HG02885 (cell line): ENCODE data around the gene NACC2.

Experiments
- ATAC-seq: cut with Tn5 transposase; IDR thresholded peaks from one replicate; pipeline ENCODE4 v1.9.1; 2021; ENCODE audit warnings: mild to moderate bottlenecking; ENCODE audit not compliant: unreplicated experiment, poor library complexity

The NACC2 gene

DNA sequence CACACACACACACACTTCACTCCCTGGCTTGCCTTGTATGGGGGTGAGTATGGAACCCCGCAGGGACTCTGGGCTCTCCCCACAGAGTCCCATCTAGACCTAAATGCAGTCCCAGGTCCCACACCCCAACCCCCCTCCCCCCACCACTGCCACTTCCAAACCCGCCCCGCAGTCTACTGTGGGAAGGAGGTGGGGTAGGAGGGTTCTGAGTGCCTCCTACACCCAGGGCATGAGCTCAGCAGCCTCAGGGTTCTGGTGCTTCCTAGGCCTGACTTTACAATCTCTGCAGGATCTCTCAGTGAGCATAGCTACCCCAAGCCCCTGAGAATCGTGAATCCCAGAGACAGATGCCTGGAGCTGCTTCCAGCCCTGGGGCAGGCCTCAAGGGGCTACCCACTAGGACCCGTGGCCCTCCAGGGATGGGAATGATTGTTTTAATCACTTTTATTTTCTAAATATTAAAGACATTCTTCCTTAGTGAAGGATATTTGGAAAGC, 1.5 kb upstream of the NACC2 start:
- no peak for ATAC-seq

DNA sequence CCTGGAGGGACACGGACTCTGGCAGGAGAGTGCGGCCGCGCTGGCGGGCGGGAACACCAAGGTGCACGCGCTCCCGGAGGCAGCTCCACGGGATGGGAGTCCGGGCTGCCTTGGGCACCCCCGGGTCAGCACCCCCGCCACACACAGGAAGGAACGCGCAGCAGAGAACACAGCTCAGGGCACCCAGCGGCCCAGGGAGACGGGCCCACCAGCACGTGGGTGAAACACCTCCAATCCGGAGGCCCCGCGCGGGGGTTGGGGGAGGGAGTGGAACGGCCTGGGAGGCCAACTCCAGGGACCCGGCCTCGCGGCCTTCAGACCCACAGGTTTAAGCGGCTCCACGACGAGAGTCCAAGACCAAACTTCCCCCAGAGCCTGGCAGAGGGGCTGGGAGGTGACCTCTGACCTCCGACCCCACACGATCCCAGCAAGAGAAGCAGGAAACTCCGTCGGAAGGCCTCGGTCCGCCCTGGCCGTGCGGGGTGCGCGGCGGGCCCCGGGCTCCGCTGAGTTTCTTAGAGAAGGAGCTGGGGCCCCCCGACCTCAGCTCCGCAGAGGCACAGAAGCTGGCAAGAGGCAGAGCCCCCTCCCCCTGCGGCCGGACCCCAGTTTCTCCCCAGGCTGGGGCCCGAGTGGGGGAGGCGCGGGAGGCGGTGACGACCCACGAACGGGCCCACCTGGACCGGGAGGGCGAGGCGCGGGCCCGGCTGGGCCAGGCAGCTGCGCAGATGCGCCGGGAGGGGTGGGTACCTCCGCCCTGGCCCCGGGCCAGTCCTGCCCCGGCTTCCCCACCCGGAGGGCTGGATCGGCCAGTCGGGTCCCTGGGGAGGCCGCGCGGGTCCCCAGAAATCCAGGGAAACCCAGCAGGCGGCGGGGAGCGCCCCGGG, 851 bp downstream of the NACC2 start:
- no peak for ATAC-seq

DNA sequence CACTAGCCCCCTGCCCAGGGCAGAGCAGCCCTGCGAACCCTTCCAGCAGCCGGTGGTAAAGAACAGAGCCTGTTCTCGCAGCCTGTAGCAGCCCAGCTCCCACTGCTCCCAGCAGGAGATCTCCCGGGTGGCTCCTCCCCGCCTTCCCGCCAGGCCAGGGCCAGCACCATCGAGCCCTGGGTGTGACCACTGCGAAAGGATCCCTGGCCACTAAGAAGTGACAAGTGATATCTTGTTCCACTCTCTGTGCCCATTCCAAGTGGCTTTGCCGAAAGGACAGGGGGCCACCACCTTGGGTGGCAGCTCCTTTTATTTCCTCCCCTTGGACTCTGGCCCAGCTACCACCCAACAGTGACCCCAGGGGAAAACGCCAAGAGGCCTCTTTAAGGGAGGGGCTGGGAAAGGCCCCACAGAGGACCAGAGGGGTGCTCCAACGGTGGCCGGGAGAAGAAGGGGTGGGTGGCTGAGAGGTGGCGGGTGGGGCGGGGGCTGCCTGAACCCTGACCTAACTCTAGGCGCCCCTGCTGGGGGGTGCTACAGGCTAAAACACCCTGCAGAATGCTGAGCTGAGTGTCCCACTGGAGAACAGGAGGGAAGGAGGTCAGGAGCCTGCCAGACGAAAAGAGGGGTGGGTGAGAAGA, 1.6 kb downstream of the NACC2 start:
- no peak for ATAC-seq

DNA sequence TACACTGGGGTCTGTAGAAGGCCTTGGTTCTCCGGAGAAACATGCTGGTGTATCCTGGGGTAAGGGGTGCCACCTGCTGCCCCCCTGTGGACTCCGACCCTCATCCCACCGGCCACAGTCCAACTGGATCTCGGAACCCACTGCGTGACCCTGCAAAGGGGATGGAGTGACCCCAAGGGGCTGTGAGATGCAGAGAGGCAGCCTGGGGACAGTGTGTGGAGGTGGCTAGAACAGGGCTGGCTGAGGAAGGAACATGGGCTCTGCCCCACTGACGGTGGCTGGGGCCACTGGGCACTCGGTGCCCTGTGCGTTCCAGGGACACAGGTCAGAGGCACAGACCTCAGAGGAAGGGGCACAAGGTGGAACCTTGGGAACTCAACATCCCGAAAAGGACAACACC, 2.3 kb downstream of the NACC2 start:
- no peak for ATAC-seq

DNA sequence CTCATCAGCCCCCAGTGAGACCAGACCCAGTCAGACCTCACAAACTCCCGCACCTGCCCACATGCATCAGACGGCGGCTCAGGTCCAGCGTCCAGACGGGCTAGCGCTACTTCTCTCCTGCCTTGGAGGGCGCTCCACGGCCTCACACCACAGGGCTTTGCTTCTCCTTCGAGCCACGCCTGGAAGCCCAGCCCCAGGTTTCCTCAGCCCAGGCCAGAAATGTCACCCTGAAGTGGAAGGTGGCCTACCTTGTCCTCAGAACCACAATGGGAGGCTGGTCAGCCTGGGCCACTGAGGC, 2.8 kb downstream of the NACC2 start:
- ATAC-seq: no peak

DNA sequence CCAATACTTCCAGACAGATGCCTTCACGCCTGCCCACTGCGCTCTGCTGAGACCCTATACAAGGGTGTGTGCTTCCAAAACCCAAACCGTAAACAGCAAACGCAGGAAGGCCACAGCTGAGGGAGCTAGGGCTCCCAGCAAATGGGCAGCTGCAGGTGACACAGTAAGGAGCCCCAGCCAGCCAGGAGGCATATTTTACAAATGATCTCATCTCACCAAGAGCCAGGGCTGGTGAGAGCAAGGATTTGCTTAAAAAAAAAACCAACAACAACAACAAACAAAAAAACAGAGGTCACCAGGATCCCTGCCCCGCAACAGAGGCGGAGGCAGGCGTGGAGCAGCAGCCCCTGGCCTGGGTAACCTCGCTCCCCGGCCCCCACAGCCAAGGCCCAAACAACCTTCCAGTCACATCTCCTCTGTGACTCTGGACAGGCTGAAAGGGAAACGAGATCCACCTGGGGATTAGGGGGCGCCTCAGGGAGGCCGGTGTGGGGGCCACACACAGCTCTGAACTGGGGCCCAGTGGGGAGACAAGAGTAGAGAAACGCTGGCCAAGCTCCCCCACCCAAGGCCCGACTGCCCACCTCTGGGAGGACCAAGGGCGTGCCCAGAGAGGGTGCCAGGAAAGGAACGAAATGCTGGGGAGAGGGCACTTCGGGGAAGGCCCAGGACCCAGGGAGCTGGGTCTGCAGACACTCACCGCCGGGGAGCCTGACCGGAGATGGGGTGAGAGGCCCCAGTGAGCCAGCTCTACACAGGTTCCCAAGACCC, 3.3 kb downstream of the NACC2 start:
- ATAC-seq: no peak

DNA sequence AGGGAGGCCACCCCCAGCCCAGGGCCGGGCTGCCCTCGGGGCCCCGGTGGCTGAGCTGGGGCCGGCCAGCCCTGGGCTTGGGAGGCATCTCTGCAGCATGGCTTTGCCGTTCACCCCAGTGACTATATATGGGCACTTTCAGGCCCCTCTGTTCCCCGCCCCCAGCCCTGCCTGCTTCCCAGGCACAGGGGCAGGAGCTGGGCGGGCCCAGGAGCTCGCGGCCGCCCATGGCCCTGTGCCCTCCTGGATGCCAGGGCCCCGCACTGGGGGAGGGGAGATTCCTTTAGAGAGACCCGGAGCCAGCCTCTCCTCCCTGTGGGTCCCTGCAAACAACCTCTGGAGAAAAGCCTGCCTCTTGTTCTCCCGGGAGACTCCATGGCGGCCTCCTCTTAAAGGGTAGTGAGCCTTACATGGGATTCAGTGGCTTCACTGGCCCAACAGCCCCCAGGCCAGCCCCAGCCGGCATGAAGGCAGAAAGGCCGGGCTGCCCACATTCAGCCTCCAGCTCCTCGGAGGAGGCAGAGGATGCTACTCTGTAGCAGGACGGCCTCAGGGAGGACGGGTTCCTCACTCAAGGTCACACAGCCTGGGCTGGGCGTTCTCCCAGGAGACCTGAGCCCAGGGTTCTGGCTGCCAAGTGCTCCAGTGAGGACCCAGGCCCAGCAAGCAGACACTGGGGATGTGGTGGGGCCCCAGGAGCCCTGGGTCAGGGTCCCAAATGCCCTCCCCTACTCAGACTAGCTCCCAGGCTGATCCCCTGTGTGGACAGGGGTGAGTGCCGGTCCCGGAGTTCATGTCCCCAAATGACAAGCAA, 4.1 kb downstream of the NACC2 start:
- ATAC-seq: no peak

DNA sequence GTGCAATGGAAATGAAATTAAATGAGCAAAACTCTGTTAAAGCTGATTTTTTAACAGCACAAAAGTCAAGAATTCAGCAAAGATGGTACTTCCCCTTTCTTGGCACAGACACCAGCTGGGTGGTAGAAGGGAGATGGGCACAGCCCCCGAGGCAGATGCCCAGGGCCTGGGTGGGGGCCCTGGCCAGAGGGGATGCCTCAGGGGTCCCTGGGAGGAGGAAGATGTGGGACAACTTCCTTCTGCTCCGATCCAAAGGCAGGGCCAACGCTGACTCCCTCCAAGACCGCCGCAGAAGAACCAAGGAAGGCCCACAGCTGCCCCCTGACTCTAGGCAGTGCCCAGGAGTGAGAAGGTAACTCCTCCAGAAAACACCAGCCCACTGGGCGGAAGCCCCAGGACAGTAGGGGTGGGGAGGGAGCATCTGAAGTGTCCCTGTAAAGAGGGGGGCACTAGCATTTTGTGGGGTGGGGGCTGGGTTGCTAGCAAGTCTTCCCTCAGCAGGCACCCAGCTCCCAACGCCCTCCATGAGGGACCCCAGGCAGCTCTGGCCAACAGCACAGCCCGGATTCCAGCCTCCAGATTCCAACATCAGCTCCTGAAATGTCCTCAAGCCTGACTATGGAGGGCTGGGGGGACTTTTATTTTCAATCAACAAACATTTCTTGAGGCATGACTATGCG, 4.9 kb downstream of the NACC2 start:
- no peak for ATAC-seq

DNA sequence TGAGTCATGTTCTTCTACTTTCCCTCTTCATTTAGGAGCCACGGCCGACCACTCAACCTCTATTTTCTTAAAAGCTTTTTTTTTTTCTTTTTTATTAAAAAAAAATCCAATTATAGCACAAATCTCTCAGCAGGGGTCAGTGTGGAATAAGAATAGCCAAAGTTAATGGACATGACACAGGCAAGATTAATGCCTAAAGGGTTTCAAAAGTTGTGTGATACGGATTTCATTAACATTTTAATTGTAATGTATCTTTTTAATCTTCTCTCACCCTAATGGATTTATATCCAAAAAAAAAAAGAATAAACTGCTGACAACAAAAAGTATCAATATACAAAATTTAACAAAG, 5.4 kb downstream of the NACC2 start:
- ATAC-seq: no peak

DNA sequence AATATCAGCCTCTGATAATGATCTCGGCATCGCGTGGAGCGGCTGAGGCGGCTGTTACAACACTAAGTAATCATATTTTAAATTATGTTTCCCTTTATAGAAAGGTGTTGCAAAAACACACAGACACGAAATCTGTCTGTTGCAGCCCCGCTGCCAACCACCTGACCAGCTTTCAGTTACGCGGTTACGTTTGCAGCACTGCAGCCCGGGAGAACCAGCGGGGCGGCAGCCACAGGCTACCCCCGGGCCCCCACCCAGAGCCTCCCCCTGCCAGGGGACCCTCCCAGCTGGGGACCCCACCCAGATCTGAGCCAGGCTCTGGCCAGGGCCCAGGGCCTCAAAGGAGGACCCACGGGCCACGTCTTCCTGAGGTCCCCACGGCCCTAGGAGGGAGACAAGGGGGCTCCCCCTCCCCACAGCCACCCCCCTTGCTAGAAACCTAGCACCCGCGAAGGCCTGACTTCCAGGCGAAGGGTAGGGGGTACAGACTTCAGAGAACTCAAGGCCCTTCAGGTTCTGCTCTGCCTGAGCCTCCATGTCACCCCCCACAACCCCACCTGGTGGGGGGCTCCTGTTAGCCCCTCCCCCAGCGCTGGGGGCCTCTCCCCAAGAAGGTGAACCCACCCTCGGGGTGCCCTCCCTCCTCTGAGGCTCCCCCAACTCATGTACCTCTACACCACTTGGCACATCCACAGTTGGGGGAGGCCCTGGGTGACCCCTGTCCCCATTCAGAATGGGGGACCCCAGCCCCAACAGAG, 6.0 kb downstream of the NACC2 start:
- no peak for ATAC-seq

DNA sequence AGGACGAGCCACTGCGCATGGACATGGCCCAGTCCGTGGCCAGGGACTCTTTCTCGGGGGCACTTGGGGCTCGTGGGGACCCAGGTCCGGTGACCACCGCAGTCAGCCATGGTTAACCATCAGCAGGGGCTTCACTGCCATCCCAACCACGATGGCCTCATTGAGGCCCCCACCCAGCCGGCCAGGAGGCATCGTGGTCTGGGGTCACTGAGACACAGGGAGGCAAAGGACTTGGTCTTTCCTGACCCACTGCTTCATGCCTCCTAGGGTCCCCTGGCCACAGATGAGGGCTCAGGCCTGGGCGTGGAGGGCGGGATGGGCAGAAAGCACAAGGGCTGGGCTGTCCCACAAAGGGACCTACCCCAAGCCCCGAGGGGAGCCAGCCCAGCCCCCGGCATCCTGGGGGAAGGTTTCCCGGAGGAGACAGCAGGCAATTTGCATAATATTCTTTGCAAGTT, 6.6 kb downstream of the NACC2 start:
- ATAC-seq: no peak

DNA sequence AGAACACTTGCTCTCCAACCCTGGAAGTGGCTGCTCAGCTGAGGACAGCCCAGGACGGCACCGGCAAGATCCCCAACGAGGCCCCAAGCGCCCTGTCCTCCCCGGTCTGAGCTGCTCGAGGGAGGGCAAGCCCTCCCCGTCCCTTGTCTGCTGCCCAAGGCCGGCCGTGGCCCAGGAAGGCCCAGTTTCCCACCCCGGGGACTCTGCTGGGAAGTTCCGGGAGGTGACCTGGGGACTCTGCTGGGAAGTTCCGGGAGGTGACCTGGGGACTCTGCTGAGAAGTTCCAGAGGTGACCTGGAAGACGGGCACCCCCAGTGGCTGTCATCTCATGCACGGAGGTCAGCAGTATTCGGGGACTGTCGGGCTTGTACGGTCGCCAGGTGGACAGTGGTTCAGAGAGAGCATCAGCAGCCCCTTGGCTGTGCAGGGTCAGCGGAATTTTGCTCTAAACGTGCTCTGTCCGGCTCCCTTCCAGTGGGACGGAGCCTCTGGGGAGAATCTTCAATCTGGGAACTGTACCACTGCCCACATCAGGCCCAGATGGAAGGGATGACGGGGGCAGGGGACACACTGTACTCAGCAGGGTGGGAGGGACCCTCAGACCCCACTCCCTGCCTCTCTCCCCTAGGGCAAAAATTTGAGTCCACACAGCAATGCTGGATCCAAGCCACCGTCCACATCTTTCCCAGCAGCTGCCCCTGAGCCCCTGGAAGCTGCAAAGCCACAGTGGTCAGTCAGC, 7.2 kb downstream of the NACC2 start:
- ATAC-seq: no peak

DNA sequence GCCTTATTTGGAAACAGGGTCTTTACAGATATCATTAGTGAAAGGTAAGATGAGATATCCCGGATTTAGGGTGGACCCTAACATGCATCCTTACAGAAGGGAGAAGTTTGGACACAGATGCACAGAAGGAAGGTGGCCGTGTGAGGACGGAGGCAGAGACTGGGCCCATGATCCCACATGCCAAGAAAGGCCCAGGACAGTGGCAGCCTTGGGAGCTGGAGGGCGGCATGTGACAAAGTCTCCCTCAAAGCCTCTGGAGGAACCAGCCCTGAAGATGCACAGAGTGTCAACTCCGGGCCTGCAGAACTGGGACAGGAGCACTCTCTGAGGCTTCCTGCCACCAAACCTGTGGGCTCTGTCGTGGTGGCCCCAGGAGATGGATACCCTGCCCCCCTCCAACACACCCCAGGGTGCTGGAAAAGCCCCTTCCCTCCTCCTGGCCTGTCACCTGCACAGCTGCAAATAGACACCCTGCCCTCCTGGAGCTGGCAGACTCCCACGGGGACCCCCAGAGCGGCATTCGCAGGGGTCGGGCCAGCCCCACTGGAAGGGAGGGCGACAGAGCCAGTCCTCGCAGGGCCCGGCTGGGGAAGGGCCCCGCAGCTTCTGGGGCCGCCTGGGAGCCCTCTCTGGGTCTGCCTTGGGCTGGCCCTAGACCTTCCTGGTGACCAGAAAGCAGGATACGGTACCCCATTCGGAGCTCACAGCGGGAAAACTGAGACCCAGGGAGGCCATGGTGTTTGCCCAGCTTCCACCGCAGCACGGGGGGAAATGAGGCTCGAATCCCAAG, 7.9 kb downstream of the NACC2 start:
- no peak for ATAC-seq

DNA sequence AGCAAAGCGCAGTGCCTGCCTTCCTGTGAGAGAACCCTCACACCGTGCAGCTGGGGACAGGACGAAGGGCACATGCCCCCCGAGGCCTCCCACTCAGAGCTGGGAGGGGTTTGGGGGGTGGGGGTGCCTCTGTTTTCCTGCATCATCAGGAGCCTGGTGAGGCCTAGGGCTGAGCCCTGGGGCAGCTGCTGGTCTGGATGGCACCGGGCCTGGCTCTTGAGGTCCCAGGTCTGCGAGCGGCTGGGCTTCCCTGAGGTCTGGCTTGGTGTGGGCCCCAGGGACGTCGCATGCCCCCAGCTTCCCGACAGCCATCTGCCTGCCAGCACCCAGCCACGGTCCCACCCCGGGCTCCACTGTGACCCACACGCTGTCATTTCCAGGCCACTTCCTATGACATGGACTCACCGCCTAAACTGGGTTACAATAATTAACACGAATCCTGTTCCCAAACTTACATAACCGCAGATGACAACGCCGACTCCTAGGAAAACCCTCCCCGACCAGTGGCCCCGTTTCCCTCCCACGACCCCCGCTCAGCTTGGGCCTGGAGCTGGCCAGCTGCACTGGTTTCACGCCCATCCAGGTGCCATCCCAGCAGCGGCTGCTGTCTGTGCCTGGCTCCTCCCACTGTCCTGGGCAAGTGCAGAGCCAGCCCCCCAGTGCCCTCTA, 8.7 kb downstream of the NACC2 start:
- ATAC-seq: no peak

DNA sequence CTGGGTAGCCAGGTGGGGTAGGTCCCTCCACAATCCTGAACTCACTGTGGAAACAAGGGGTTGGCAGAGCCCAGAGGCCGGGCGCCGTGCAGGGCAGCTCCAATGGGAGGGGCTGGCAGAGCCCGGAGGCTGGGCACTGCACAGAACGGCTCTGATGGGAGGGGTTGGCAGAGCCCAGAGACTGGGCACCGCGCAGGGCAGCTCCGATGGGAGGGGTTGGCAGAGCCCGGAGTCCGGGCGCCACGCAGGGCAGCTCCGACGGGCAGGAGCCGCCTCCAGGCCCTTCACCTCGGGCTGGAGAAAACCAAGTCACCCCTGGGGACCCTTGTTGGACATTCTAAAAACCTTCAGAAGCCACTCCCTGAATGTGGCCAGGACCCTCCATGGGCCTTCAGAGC, 9.3 kb downstream of the NACC2 start:
- ATAC-seq: no peak

DNA sequence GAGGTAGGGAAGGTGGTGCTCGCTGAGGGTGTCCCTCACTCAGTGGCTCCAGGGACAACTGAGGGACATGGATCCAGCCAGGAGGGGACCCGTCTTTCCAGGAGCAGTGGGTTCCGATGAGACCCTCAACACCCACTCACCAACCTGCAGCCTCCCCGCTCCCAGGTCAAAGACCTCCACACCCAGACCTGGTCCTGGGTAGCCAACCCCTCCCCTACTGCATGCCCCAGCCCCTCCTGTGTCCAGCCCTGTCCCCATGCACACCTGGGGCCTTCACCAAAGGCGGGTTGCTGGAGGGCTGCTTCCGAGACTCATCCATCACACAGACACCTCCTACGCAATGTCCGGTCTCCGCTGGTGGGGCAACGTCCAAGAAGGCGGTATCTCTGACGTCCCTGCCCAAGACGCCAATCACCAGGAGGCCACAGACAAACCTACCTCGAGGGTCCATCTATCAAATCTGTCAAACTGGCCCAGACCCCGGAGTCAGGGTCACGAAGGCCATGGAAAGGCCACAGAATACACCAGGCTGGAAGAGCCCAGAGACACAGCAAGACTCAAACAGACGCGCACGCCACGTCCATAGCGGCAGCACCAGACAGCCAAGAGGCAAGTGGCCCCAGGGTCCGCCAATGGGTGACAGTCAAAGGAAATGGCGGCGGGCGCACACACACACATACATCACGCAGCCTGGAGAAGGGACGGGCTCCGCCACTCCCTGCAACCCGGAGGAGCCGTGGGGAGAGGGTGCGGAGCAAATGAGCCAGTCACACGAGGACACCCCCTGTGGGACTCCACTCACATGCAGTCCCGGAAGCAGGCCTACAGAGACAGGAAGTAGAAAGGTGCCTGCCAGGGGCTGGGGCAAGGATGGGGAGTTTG, 10.8 kb downstream of the NACC2 start:
- ATAC-seq: no peak
